ENCODE results near the gene LANCL3. TPM values are rescaled to one million over a fixed set of nuclear protein-coding genes. Genes with fewer than 3 reads are reported as not detected.

LANCL3 gene
- polyA plus RNA-seq, 3 donors = 0.01 to 0.12 TPM; not detected in 1

DNA sequence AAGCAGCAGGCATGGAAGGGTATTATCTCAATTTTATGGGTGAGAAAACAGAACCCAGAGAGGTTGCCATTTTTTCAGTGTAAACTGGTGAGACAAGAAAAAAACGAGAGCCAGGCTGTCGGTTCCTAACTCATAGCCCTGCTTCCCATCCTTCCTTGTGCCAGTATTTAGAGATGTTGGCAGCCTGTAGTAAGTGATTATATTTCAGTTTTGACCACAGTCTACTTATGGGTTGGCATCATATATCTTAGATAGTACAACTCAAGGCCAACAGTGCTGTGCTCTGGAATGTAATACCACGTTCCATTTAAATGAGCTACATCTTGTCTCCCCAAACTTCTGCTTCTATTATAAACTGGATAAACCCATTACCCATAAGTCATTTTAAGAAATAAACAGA is 154.9 kb downstream of the LANCL3 start:
- no peak overlapping the region for H3K9ac ChIP-seq (ENCODE audit: insufficient read depth, low read length, poor library complexity, severe bottlenecking)
- no peaks in the 10 kb centered on the region for H3K9me3 ChIP-seq (replicated peaks in 1 of 2; ENCODE audit: control insufficient read depth in 1 of 2, insufficient read depth in 1 of 2, low read length in 2 of 2)
- Mint-ChIP-seq H3K4me3 (no peak overlapping the region), H3K27ac (no peak overlapping the region), H3K27me3 (ENCODE audit: low read depth in 3 of 3) (peaks cover 0 to 4% (median 3%) of the 10 kb centered on the region in 3 donors), H3K9me3 (peaks cover 0 to 1% (median 0%) of the 10 kb centered on the region in 7 donors), H3K36me3 (no peaks in the 10 kb centered on the region), H3K4me1 (no peaks in the 10 kb centered on the region)
- no peak overlapping the region for H3K4me2 ChIP-seq (replicated peaks; ENCODE audit: extremely low read depth, low read length, poor library complexity, severe bottlenecking)
- TF ChIP-seq, protein P1, sequence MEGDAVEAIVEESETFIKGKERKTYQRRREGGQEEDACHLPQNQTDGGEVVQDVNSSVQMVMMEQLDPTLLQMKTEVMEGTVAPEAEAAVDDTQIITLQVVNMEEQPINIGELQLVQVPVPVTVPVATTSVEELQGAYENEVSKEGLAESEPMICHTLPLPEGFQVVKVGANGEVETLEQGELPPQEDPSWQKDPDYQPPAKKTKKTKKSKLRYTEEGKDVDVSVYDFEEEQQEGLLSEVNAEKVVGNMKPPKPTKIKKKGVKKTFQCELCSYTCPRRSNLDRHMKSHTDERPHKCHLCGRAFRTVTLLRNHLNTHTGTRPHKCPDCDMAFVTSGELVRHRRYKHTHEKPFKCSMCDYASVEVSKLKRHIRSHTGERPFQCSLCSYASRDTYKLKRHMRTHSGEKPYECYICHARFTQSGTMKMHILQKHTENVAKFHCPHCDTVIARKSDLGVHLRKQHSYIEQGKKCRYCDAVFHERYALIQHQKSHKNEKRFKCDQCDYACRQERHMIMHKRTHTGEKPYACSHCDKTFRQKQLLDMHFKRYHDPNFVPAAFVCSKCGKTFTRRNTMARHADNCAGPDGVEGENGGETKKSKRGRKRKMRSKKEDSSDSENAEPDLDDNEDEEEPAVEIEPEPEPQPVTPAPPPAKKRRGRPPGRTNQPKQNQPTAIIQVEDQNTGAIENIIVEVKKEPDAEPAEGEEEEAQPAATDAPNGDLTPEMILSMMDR (IDR thresholded peaks at IDR 0.05) = no peak
- no peak overlapping the region for H3K27ac ChIP-seq (ENCODE audit: low read depth in 1 of 2, low read length in 2 of 2)
- H3K4me3 ChIP-seq (replicated peaks in 1 of 3; ENCODE audit: low read depth in 2 of 3, low read length in 3 of 3) = no peak overlapping the region
- intact Hi-C loops (cut with micrococcal nuclease) = no loop called here
- H2AFZ ChIP-seq (ENCODE audit: insufficient read depth, low read depth, low read length, poor library complexity, severe bottlenecking) = no peak overlapping the region
- H3K27me3 ChIP-seq (ENCODE audit: control insufficient read depth in 2 of 2, insufficient read depth in 2 of 2, low read length in 2 of 2) = no peaks in the 10 kb centered on the region
- no peaks in the 10 kb centered on the region for H3K4me1 ChIP-seq (ENCODE audit: control insufficient read depth in 1 of 2, insufficient read depth in 2 of 2, low read length in 2 of 2)
- no peaks in the 10 kb centered on the region for H4K20me1 ChIP-seq (ENCODE audit: insufficient read depth, low read length)
- DNase-seq = no peak
- H3K79me2 ChIP-seq (ENCODE audit: insufficient read depth, low read length) = no peaks in the 10 kb centered on the region
- H3K36me3 ChIP-seq (replicated peaks in 1 of 2; ENCODE audit: control insufficient read depth in 1 of 2, insufficient read depth in 2 of 2, low read length in 2 of 2) = no peaks in the 10 kb centered on the region
- WGBS (ENCODE audit: insufficient coverage) = no CpG with 5 or more reads among the region's 3 CpGs

Other genes starting within 250 kb of the LANCL3 start
- gene PRRG1, start 222.3 kb upstream of the LANCL3 start, polyA plus RNA-seq = under 1 TPM; 0.04 to 0.39 (median 0.14) TPM
- under 1 TPM in 1 of 3 donors, not detected in 2; 0.05 TPM for gene XK, start 114.1 kb downstream of the LANCL3 start, polyA plus RNA-seq
- gene CYBB, start 208.4 kb downstream of the LANCL3 start, polyA plus RNA-seq = 100 to 1,000 TPM; 328 to 851 (median 842) TPM